Stomach (tissue), 4 donors: ENCODE measurements around the gene DUSP12.

ENCODE experiments used
- CTCF ChIP-seq, 7 experiments: fragments of 450-650 bp in 4 of 7; fragments of 200-600 bp in 3 of 7; sonication (generic) in 3 of 7; IDR thresholded peaks; one replicate each; pipeline ENCODE4 v1.5.1; 2016 to 2019; ENCODE audit warnings: antibody characterized with exemption in 7 of 7, control low read depth in 2 of 7, mild to moderate bottlenecking in 1 of 7
- EP300 ChIP-seq: sonication (generic); formaldehyde crosslinking; IDR thresholded peaks from one replicate; pipeline ENCODE4 v1.6.1; 2017; ENCODE audit warnings: antibody characterized with exemption
- POLR2A ChIP-seq, 4 donors: fragments of 450-650 bp; IDR thresholded peaks; one replicate each; pipeline ENCODE4 v1.6.1; 2016; ENCODE audit warnings: antibody characterized with exemption in 4 of 4, control low read depth in 2 of 4, mild to moderate bottlenecking in 1 of 4, moderate library complexity in 1 of 4

DNA sequence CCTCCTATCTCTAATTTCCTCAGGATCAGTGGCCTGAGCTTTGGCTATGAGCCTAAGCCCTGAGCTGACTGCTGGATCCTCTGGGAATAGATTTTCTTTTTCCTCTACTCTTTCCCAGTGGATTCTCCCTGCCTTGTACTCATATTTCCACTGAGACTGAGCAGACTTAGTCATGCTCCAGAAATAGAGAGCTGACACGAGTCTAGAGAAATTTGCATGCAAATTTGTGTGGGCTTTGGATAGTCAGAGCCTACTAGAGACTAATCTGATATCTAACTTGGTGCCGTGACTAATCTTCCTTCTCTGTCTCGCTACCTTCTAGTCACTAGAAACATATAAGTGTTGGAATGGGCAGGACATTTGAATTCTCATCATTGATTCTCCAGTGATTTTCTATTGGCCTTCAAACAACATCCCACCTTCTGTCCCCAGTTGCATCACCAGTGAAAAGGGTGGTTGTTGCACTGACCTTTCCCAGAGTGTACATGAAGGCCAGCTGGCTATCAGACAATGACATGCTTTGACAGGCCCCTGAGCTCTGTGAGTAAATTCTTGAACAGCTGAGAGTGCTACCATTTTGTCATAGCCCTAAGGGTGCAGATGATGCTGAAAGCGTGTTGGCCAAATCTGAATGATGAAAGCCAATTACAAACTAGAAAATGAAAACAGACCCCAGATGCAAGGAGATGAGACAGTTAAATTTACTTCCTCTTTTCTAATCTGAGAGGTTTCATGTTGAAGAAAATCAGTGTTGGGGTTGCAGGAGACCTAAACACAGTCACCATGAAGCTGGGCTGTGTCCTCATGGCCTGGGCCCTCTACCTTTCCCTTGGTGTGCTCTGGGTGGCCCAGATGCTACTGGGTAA is 42.9 kb upstream of the DUSP12 start, which contains the start of gene FCRLA:
- no peak for TF ChIP-seq CTCF (IDR thresholded peaks at IDR 0.05)
- TF ChIP-seq EP300 = no peak
- no peak for TF ChIP-seq POLR2A (IDR thresholded peaks at IDR 0.05)
